GM19239 (cell line): ENCODE data around the gene MMAB.

ENCODE experiments used
- DNase-seq: peaks from one replicate; pipeline ENCODE4 v3.0.0; 2011; ENCODE audit warnings: low spot score; ENCODE audit not compliant: insufficient read length
- FAIRE-seq: peaks from 2 replicates; lab custom pipeline; 2011; peaks lifted over from hg19 to GRCh38; lab: Jason Lieb, UNC

Gene MMAB

DNA sequence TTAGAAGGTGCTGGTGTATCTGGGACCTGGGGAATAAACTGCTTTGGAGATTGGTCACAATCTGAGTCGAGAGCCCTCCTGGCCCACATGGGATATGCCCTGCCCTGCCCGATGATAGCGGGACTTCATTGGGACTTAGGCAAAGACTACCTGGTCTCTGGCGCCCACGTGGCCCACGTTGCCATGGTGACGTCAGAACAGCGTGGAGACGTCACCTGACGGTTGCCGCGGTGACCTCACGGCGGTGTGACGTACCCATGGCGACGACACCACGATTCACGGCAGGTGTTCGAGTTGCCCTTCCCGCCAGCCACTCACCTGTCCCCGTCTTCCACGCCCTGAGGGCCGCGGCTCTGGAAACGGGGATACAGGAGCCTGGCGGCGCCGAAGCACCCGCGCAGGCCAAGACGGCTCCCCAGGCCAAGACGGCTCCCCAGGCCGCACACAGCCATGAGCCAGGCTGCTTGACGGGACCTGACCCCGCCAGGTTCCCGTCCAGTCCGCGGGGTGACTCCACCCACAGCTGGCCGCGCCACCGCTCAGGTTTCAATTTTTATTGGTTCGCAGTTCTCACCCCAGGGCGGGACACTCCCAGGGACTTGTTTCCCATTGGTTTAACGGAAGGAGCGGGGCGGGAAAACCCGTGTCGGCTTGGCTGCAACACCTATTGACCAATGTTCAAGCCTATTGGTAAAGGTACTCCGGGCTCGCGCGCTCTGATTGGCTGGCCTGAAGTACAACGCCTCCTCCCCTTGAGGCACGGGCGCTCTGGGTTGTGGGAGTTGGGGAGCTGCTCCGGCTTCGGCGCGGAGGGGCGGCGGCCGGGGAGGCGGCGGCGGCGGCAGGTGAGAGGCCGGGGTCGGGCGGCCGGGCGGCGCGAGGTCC lies at the start of gene MMAB, which contains the start of gene MVK:
Gene MMAB (minus strand): TSS at position 476 of the 885 bp plus-strand sequence. CDS start 24 bp downstream, at position 452.
Gene MVK (plus strand): TSS at position 766 of the 885 bp plus-strand sequence. CDS start 1,029 bp downstream, outside the sequence.
- FAIRE-seq, result peak; percentile 85
- DNase-seq, result peak; percentile 99

DNA sequence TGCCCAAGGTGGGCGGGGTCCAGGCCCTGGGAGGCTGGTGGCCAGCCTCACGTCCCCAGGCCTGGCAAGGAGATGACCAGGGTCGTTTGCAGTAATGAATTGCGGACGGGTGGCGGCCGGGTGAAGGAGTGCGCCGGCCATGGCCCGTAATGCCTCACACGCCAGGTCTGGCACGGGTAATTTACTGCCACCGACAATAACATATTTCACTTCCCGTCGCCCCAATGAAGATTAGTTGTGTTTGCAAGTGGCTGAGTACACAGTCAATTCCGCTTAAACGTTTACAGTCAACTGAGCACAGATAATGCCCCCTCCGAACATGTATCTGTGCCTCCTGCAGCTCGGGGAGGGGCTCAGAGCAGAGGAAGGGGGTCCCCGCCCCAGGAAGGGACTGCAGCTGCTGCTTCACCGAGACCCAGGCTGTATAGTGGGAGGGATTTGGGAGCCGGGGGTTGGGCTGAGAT lies 48.6 kb upstream of the MMAB start:
- DNase-seq, result no peak
- no peak for FAIRE-seq

DNA sequence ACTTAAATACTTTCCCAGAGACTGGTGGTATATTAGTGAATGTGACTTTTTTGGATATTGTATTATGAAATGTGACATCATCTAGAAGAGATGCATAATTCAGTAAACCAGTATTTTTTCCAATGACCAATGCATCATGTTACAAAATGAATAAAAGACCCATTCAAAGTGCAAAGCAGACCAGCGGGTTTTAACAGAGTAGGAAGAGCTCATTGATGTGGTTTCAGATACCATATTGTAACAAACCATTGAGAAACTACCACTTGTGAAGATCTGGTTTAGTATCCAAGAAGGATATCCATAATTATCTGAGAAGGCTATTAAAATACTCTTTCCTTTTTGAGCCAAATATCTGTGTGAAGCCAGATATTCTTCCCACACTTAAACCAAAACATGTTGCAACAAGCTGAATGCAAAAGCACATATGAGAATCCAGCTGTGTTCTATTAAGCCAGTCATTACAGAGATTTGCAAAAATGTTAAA lies 47.9 kb upstream of the MMAB start:
- DNase-seq (no peak), FAIRE-seq (no peak)

DNA sequence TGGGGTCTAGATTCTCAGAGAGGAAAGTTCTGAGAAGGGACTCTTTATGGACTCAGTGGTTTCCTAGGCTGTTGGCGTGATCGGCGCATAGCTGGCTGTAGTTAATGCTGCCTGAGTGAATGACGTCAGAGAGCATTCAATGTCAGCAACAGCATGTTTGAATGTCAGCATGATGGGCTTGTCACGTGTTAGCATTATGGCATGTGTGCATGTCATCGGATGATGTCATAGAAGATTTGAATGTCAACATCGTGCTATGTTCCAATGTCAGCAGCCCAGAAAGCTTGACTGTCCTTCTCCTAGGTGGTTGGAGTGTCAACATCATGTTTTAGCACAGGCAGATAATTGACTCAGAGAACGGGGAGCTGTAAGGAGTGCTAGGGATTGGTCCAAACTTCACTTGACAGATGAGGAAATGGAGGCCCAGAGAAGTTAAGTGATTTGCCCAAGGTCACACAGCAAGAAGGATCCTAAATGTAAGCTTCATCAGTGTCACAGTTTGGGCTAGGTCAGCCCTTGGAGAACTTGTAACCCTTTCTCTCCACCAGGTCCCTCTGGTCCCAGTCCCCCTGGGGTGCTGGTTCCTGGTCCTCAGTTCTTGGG lies 45.8 kb upstream of the MMAB start:
- DNase-seq (no peak), FAIRE-seq (no peak)

DNA sequence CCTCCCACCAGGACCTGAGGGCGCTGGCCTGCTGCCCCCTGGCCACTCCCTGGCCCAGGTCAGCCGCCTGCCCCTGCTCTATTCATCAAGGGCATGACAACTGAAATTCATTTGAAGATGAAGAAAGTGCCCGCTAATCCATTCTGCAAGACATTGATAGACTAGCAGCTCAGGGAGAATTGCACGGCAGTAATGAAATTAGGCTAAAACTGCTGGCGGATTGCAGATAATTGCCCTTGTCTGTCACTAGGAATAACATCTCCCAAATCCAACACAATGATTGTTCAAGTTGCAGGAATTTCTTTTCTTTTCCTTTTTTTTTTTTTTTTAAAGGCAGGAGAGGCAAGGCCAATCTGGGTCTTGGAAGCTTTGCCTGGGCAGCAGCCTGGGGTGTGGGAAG lies 44.8 kb upstream of the MMAB start:
- FAIRE-seq (no peak), DNase-seq (no peak)

DNA sequence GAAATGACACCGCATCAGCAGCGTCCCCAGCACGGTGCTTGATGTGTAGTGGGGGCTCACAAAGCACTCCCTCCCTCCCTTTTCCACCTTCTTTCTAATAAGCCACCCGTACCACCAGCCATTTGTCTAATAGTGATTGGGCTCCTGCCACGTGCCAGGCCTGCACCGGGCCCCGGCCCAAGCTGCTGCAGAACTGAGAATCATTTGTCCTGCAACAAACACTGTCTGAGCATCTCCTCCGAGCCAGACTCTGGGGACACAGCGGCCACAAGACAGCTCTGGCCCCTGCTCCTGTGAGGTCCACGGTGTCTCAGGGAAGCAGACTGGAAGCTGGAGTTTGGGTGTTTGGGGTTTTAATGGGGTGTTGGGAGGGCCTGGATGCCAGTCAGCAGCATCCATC lies 44.2 kb upstream of the MMAB start:
- FAIRE-seq (no peak), DNase-seq (no peak)

DNA sequence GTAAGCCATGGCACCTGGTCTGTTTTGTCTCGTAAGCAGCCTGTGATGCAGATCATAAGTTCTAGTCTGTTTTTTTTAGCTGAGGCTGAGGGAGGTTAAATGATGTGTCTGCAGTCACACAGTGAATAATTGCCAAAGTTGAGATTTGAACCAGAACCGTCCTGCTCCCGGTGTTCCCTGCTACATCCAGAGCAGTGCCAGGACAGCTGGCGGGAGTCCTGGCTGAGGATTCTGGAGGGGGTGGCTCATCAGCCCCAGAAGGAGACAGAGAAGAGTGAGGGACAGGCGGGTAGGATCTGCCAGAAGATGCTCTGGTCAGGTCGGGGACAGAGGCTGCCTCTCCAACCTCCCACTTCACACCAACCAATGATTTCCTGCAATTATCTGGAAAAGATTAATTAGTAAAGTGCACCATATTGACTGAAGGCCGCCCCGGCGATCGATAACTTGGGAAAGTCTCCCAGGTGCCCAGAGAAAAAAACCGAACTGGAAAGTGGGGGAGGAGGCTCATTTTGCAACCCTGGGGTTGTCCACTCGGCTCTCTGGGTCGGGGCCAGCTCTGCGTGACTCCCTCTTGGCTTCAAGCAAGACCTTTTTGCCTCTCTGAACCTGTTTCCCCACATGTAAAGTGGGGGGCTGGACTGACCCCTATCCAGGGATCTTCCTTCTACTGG lies 42.4 kb upstream of the MMAB start:
- DNase-seq, result no peak
- FAIRE-seq, result no peak

DNA sequence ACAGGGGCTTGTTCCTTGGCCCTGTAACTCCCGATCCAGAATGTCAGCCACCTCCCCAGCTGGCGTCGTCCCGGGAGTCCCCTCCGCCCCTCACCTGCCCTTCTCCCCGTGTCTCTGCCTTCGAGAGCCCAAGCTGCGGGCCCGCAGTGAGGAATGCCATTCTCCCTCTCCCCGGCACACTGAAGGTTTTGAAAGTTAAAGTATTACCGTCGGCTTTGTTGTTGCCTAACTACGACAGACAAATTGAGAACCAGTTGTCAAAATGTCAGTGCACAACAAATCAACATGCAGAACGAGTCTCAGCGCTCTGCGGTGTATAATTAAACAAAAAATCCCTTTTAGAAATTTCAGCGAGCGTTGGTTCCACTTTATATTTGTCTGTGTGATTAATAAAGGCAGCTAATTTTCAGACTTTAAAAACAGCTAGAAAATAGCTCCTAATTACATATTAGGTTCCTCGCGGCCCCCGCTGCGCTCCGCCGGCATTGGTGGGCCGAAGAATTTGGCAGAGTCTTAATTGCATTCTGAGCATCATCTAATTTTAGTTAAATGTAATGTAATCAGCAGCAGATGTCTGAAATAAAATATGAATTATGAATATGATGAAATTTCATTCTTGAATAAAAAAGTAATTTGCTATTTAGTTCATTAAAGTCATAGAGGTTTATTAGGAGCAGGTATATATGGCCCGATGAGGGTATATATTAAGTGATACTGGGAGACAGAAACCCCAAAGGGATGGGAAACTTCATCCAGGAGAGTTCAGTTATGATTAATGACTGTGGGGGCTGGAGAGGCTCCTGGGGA lies 40.5 kb upstream of the MMAB start:
- DNase-seq, result no peak
- FAIRE-seq, result no peak

DNA sequence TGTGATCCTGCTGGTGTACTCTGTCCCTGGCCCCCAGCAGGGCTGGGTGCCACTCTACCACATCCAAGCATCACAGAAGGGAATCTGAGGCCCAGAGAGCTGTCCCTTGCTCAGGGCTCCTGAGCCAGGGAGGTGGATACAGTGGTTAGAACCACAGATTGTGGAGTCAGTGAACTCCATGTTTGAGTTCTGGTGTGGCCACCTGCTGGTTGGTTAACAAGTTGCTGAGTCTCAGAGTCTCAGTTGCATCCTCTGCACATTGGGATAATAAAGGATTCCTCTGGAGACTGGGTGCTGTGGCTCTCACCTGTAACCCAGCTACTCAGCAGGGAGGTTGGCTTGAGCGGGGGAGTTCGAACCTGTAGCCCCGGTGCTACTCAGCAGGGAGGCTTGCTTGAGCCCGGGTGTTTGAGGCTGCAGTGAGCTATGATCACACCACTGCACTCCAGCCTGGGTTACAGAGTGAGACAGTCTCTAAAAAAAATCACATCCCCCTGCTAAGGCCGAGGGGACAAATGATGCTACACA lies 39.7 kb upstream of the MMAB start:
- no peak for FAIRE-seq
- no peak for DNase-seq

DNA sequence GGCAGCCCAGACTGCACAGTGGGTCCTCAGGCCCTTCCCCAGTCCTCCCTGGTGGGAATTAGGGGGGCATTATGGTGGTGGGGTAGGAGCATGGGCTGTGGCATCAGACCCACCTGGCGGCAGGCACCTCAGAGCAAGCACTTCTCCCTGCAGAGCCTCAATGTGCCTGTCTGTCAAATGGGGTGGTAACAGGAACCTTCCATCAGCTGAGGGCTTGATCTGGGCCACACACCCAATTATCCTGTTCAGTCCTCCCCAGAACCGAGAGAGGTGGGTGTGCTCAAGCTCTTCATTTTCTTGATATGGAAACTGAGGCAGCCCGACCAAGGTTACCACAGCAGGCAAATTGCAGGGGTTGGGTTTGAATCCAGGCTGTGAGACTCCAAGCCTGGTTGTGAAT lies 38.7 kb upstream of the MMAB start:
- FAIRE-seq (no peak), DNase-seq (no peak)

DNA sequence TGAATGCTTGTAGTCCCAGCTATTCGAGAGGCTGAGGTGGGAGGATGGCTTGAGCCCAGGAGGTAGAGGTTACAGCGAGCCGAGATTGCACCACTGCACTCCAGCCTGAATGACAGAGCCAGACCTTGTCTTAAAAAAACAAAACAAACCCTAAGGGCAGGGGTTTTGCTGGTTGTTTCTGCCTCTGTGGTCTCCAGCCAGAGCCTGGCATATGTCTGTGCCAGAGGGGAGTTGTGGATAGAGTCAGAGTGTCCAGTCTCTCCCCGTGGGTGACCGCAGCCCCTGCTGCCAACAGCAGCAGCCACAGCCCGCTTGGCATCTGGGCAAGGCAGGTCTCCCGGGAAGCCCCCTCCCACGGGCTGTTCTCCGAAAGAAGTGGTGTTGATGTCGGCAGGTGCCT lies 37.9 kb upstream of the MMAB start:
- DNase-seq (no peak), FAIRE-seq (no peak)

DNA sequence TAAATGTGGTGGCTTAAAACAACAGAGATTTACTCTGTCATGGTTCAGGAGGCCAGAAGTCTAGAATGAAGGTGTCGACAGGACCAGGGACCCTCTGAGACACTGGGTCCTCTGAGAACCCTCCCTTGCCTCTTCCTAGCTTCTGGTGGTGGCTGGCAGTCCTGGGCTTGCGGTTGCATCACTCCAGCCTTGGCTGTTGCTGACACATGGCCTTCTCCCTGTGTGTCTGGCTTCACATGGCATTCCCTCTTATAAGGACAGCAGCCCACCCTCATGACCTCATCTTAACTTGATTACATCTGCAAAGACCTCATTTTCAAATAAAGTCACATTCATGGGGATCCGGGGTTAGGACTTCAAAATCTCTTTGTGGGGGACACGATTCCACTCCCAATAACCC lies 37.2 kb upstream of the MMAB start:
- FAIRE-seq (no peak), DNase-seq (no peak)

DNA sequence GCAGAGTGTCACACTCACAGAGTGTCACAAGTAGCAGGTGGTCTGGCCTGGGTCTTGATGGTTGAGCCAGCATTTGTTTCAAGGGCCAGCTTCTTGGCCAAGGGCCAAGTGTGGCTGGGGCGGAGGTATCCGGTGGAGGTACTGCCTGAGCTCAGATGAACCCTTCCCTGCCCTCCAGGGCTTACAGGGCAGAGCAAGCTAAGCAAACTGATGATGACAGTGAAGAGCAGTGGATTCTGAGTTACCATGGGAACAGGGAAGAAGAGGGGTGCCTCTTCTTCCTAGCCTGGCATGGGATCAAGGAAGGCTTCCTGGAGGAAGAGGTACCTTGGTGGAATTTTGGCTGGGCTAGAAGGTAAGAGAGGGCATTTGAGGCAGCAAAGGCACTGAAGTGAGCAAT lies 36.0 kb upstream of the MMAB start:
- FAIRE-seq (no peak), DNase-seq (no peak)

DNA sequence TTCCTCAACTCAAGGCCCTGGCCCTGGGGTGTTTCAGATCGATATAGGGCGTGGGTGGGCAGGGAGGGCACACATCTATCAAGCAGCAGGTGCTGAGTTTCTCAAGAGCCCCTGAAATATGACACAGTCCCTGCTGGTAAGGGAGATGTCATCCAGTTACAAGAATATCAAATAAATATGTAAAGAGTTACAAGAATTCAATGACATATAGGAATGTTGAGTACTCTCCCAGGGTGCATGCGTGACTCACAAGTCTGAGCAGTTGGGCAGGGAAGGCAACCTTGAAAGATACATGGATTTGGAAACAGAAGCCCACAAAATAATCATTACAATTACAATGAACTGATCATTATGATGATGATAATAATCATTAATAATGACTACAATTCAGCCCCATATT lies 35.5 kb upstream of the MMAB start:
- FAIRE-seq (no peak), DNase-seq (no peak)

DNA sequence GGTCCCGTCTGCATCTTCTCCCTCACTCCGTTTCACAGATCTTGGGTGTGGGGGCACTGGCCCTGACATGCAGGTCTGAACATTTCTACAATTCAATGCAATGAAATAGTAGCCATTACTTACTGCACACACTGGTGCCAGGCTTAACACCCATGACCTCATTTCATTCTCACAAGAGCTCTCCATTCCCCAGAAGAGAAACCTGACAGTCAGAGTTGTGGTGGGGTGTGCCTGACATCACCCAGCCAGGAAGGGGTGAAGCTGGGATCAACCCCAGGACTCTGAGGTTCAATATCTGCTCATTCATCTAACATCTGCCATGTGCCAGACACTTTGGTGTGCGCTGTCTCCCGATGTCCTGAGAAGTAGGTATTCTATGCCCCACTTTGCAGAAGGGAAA lies 35.0 kb upstream of the MMAB start:
- FAIRE-seq (no peak), DNase-seq (no peak)

DNA sequence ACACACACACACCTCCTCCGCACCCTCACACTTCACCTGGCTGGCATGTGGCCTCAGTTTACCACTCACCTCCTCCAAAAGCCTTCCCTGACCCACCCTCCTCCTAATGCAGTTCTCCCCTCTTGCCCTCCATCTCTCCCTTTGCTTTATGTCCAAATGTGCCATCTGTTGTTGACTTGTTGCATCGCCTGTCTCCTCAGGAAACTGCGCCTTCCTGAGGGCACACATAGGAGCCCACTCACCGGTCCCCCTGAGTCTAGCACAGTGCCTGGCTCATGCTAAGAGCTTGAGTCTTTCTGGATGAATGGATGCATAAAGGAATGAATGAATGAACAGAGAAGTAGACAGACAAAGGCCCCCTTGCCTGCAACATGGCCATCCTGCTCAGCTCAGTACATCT lies 34.3 kb upstream of the MMAB start:
- FAIRE-seq, result no peak
- DNase-seq, result no peak

DNA sequence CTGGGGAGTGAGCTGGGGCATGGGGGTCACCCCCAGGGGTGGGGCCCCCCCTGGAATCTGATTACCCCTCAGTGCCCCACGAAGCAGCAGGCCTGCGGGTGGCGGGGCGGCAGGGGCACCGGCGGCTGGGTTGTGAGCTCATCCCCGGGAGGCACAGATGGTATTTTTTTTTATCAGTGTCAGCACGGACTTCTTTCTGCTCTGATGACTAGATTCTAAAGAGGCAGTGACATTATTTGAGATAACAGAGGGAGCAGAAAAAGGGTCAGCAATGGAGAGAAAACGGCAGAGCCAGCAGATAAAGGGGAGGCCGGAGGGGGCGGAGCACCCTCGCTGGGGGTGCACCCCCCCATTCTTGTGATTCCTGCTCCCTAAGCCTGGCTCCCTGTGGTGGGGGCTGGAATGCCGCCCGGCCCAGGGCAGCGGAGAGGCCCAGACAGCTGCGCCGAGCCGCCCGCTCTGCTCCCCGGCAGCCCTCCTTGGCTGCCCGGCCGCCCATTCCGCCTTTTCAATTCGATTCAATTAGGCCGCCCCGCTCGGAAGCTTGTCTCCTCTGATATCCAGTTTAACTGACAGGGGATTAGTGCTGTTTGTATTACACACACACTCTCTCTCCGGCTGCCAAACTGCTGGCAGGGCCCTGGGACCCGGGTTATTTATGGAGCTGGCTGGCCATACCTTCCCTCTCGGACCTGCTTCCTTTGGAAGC lies 33.2 kb upstream of the MMAB start:
- FAIRE-seq (no peak), DNase-seq (no peak)

DNA sequence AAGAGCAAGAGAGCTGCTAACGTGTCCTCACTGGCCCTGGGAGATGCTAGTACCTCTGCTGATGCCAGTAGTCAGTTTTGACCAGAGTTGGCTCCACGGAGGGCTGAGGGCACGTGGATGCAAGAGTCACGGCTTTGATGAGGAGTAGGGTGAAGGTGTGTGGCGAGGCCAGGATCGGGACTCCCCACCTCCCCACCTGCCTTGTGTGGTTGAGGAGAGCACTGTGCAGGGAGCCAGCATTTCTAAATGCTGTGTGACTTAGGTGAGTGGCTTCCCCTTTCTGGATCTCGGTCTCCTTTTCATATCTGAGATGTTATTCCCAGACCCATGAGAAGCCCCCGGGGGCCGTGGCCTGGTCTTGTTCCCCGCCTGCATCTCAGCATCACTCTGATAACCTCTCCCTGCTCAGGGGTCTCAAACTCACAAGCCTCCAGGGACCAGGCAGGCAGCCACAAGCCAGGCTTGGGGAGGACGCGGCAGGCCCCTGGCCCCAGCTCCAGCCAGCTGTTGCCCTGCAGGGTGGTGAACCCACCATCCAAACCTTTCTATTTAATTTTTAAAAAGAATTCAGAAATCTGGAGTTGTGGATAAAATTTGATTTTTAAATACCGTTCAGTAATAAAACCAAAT lies 32.4 kb upstream of the MMAB start:
- FAIRE-seq (no peak), DNase-seq (no peak)

DNA sequence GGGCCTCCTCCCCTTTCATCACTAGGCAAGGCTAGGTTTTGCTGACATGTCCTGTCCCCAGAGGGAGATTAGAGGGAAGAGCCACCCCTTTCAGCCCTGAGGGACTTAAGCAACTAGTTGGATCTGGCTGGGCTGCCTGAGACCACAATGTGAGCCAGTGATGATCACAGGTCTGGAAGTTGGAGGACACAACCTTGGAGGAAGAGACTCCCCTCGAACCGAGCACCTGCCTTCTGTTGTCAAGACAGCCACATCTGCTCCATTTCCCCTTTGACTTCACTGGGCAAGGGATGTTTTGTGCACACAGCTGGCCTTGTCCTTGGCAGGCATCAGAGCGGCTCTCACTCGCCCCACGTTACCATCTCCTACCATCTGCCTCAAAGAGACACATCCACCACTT lies 31.7 kb upstream of the MMAB start:
- no peak for DNase-seq

More for the DNA sequence above, 31.7 kb upstream of the MMAB start:
- FAIRE-seq, result no peak
